ENCODE results near the gene ZNF792. TPM values are rescaled to one million over a fixed set of nuclear protein-coding genes. Genes with fewer than 3 reads are reported as not detected.

The ZNF792 gene
- total and polyA plus RNA-seq, 2 of the 8 experiments (the other 6 are each of a cell fraction or from before 2014, with no cell fraction given), result 2.5 to 7.2 TPM

GRCh38 chr19:34995551-34995950 lies 31.5 kb upstream of the ZNF792 start:
- Histone ChIP-seq H2BK120ac (replicated peaks; ENCODE audit: low read depth, low read length) (no peak overlapping the region), H3K18ac (ENCODE audit: extremely low read depth, low read length) (no peak overlapping the region), H4K5ac (ENCODE audit: insufficient read length, low read depth, low read length) (no peak overlapping the region), H3K23ac (ENCODE audit: insufficient read length) (no peak overlapping the region), H2BK15ac (ENCODE audit: low read length) (no peak overlapping the region), H4K8ac (ENCODE audit: extremely low read depth, insufficient read depth, low read length) (no peak overlapping the region), H2BK12ac (ENCODE audit: low read depth, low read length) (no peak overlapping the region; the same call in 1 of the 2 replicates), H3K27ac (ENCODE audit: low read depth, low read length) (no peak overlapping the region), H3K4ac (replicated peaks; ENCODE audit: insufficient read length, low read depth, low read length) (no peak overlapping the region), H3K79me1 (ENCODE audit: low read depth, low read length) (no peaks in the 10 kb centered on the region), H3K14ac (ENCODE audit: insufficient read length) (no peak overlapping the region), H3K4me3 (ENCODE audit: extremely low read depth in 1 of 4, insufficient read depth in 2 of 4, low read depth in 3 of 4, low read length in 4 of 4) (no peak overlapping the region), H3K9ac (replicated peaks in 1 of 4; ENCODE audit: extremely low read depth in 1 of 4, low read depth in 3 of 4, low read length in 3 of 4) (no peak overlapping the region), H2AFZ (ENCODE audit: low read length) (no peak overlapping the region), H3K27me3 (replicated peaks in 1 of 4; ENCODE audit: control insufficient read depth in 3 of 4, extremely low read depth in 1 of 4, insufficient read depth in 3 of 4, low read length in 3 of 4) (no peaks in the 10 kb centered on the region), H3K23me2 (ENCODE audit: low read depth, low read length) (peaks cover 10% of the 10 kb centered on the region; the same call in 1 of the 2 replicates), H3K79me2 (ENCODE audit: control insufficient read depth in 1 of 2, insufficient read depth in 2 of 2, low read length in 2 of 2) (peaks cover 0 to under 1% of the 10 kb centered on the region in 2 experiments; a peak in 1 of 4 replicates), H2AK5ac (ENCODE audit: low read depth, low read length) (no peak overlapping the region; the same call in 1 of the 2 replicates), H4K91ac (replicated peaks; ENCODE audit: insufficient read length, low read length) (no peak overlapping the region), H2BK5ac (ENCODE audit: low read depth, low read length) (no peak overlapping the region), H3K56ac (replicated peaks; ENCODE audit: insufficient read length, low read depth, low read length) (no peak overlapping the region), H3K9me3 (ENCODE audit: insufficient read depth in 2 of 2, low read depth in 1 of 2, low read length in 1 of 2) (no peaks in the 10 kb centered on the region), H4K20me1 (replicated peaks in 1 of 2; ENCODE audit: control insufficient read depth in 1 of 2, insufficient read depth in 2 of 2, low read length in 2 of 2) (no peaks in the 10 kb centered on the region), H3K4me2 (ENCODE audit: insufficient read depth in 1 of 2, low read depth in 2 of 2, low read length in 2 of 2) (no peak overlapping the region), H2BK20ac (ENCODE audit: low read length) (no peak overlapping the region; the same call in 1 of the 2 replicates), H3K36me3 (ENCODE audit: control insufficient read depth in 2 of 4, insufficient read depth in 4 of 4, low read length in 3 of 4) (no peaks in the 10 kb centered on the region), H3K4me1 (replicated peaks in 1 of 4; ENCODE audit: control insufficient read depth in 3 of 4, insufficient read depth in 4 of 4, low read length in 3 of 4) (peaks cover 0 to 10% (median 8%) of the 10 kb centered on the region in 4 experiments; a peak in 6 of 7 replicates)
- DNase-seq (ENCODE audit: low read depth in 1 of 2, low spot score in 2 of 2) (no peak), FAIRE-seq (no peak)
- 92% methylated on average over 6 of the region's 8 CpGs; no CpG with 5 or more reads in 1 of the 2 experiments for WGBS, 2 experiments (ENCODE audit: extremely low coverage in 1 of 2, insufficient coverage in 1 of 2, insufficient read length in 1 of 2, insufficient replicate concordance in 2 of 2, low coverage in 1 of 2, low lambda C conversion rate in 2 of 2, missing lambda C conversion rate in 1 of 2)
- POLR2A ChIA-PET (ENCODE audit: partially characterized antibody), result interaction anchor here (0.8 to 22.5 kb wide), 3 partner anchors 11 to 44 kb away, joined by 3 to 366 read pairs (median 5); partner anchors contain the start of gene SCN1B
- TF ChIP-seq RBBP5 (IDR thresholded peaks at IDR 0.05; ENCODE audit: borderline replicate concordance, low read depth, low read length) (no peak), CBX8 (IDR thresholded peaks at IDR 0.05; ENCODE audit: borderline replicate concordance, low read depth, low read length) (no peak), TBP (IDR thresholded peaks at IDR 0.05; ENCODE audit: low read depth, low read length) (no peak), EZH2 (IDR thresholded peaks at IDR 0.05; ENCODE audit: low read depth, low read length, severe bottlenecking) (no peak), TAF1 (IDR thresholded peaks at IDR 0.05; ENCODE audit: low read depth, low read length) (no peak)
- CTCF ChIA-PET (ENCODE audit: partially characterized antibody), result interaction anchor here (0.6 to 1.9 kb wide), 5 partner anchors 12 to 573 kb away, joined by 3 to 7 read pairs (median 3); no protein-coding TSS in a partner anchor

All from H1 (cell line).